ENCODE data around the gene ARHGAP6.

GRCh38 chrX:11551151-11551550 is 114.6 kb downstream of the ARHGAP6 start:
- TF ChIP-seq ZNF12 (CRISPR knock-in tag; IDR thresholded peaks at IDR 0.05) (no peak), ERF (CRISPR knock-in tag; IDR thresholded peaks at IDR 0.05) (no peak), ZNF184 (CRISPR knock-in tag; IDR thresholded peaks at IDR 0.05) (no peak), ZBTB1 (CRISPR knock-in tag; IDR thresholded peaks at IDR 0.05; ENCODE audit: borderline replicate concordance, low read depth) (no peak), ZFP36 (IDR thresholded peaks at IDR 0.05; ENCODE audit: low read depth, low read length, partially characterized antibody) (no peak), GTF2B (IDR thresholded peaks at IDR 0.05; ENCODE audit: extremely low read depth, insufficient read length) (no peak), TBL1XR1 (IDR thresholded peaks at IDR 0.05; ENCODE audit: low read length in 2 of 2) (no peak), POLR2A (conservative IDR thresholded peaks at IDR 0.05) (no peak)
- TF ChIP-seq, protein P1, sequence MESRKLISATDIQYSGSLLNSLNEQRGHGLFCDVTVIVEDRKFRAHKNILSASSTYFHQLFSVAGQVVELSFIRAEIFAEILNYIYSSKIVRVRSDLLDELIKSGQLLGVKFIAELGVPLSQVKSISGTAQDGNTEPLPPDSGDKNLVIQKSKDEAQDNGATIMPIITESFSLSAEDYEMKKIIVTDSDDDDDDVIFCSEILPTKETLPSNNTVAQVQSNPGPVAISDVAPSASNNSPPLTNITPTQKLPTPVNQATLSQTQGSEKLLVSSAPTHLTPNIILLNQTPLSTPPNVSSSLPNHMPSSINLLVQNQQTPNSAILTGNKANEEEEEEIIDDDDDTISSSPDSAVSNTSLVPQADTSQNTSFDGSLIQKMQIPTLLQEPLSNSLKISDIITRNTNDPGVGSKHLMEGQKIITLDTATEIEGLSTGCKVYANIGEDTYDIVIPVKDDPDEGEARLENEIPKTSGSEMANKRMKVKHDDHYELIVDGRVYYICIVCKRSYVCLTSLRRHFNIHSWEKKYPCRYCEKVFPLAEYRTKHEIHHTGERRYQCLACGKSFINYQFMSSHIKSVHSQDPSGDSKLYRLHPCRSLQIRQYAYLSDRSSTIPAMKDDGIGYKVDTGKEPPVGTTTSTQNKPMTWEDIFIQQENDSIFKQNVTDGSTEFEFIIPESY (CRISPR knock-in tag; IDR thresholded peaks at IDR 0.05): no peak
